DND-41 (cell line): ENCODE measurements around the gene RHOU.

ENCODE experiments used
- CTCF ChIP-seq: IDR thresholded peaks from 2 replicates; pipeline ENCODE4 v1.5.1; 2012; ENCODE audit warnings: borderline replicate concordance, low read length, moderate library complexity, mild to moderate bottlenecking; ENCODE audit not compliant: poor library complexity, severe bottlenecking; ENCODE audit errors: extremely low read depth
- EZH2 ChIP-seq: IDR thresholded peaks from 3 replicates; pipeline ENCODE4 v1.6.1; 2012; ENCODE audit warnings: borderline replicate concordance, low read depth, mild to moderate bottlenecking, moderate library complexity, low read length, inconsistent platforms; ENCODE audit not compliant: severe bottlenecking

GRCh38 chr1:228745497-228745896, 10.2 kb downstream of the RHOU start:
- TF ChIP-seq CTCF (no peak), EZH2 (no peak)
